ENCODE results near the gene NAE1. TPM values are rescaled to one million over a fixed set of nuclear protein-coding genes. Genes with fewer than 3 reads are reported as not detected.

NAE1 gene
- total RNA-seq, 1 donor from 2014 or later = 65.0 TPM

DNA sequence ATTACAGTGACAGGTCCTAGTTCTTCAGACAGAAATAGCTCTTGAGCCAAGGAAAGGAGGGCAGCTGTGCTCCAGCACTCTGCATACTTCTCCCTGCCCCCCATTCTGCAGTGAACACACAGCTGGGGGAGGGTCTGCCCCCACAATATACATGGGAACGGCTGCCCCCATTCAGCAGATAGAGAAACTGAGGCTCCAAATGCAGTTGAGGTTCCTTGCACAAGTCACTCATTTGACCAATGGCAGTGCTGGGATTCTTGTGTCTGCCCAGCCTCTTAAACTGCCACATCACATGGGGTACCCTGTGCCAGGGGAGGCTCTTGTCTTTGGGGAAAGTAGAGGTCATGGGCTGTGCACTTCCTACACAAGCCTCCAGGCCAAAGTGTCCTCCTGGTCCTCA is 38.6 kb upstream of the NAE1 start:
- no peaks in the 10 kb centered on the region for H3K36me3 ChIP-seq (ENCODE audit: insufficient read depth, low read length)
- peaks cover 11% of the 10 kb centered on the region for H3K4me1 ChIP-seq (ENCODE audit: insufficient read depth, low read length)
- H3K9ac ChIP-seq (ENCODE audit: low read length) = no peak overlapping the region
- Mint-ChIP-seq H3K27me3 (ENCODE audit: low read depth, unreplicated experiment) (peaks cover 3% of the 10 kb centered on the region), H3K4me1 (ENCODE audit: low read depth, unreplicated experiment) (peaks cover 8% of the 10 kb centered on the region), H3K9me3 (ENCODE audit: unreplicated experiment) (no peaks in the 10 kb centered on the region), H3K36me3 (ENCODE audit: low read depth, unreplicated experiment) (no peaks in the 10 kb centered on the region), H3K27ac (ENCODE audit: unreplicated experiment) (no peak overlapping the region), H3K4me3 (ENCODE audit: unreplicated experiment) (no peak overlapping the region)
- no peak overlapping the region for H3K4me2 ChIP-seq (ENCODE audit: low read length)
- no peaks in the 10 kb centered on the region for H4K20me1 ChIP-seq (ENCODE audit: insufficient read depth, low read length)
- FAIRE-seq (no peak), DNase-seq (ENCODE audit: low read depth) (no peak)
- H3K4me3 ChIP-seq (ENCODE audit: insufficient read depth, low read depth, low read length) = no peak overlapping the region
- H3K27me3 ChIP-seq (ENCODE audit: insufficient read depth, low read length) = no peaks in the 10 kb centered on the region
- no peaks in the 10 kb centered on the region for H3K9me3 ChIP-seq (ENCODE audit: insufficient read depth, low read depth, low read length)
- TF ChIP-seq, protein P1, sequence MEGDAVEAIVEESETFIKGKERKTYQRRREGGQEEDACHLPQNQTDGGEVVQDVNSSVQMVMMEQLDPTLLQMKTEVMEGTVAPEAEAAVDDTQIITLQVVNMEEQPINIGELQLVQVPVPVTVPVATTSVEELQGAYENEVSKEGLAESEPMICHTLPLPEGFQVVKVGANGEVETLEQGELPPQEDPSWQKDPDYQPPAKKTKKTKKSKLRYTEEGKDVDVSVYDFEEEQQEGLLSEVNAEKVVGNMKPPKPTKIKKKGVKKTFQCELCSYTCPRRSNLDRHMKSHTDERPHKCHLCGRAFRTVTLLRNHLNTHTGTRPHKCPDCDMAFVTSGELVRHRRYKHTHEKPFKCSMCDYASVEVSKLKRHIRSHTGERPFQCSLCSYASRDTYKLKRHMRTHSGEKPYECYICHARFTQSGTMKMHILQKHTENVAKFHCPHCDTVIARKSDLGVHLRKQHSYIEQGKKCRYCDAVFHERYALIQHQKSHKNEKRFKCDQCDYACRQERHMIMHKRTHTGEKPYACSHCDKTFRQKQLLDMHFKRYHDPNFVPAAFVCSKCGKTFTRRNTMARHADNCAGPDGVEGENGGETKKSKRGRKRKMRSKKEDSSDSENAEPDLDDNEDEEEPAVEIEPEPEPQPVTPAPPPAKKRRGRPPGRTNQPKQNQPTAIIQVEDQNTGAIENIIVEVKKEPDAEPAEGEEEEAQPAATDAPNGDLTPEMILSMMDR (IDR thresholded peaks at IDR 0.05; ENCODE audit: insufficient read depth, low read depth, low read length) = no peak
- TF ChIP-seq EZH2 (IDR thresholded peaks at IDR 0.05; ENCODE audit: insufficient read depth, low read length) = no peak
- no peaks in the 10 kb centered on the region for H3K79me2 ChIP-seq (ENCODE audit: insufficient read depth, low read length)
- H3K27ac ChIP-seq (ENCODE audit: low read depth, low read length) = no peak overlapping the region
- H2AFZ ChIP-seq (ENCODE audit: low read depth, low read length) = no peak overlapping the region

GRCh38 chr16:66863707-66864106 is 32.9 kb upstream of the NAE1 start:
- Histone ChIP-seq H4K20me1 (ENCODE audit: insufficient read depth, low read length) (peaks cover 6% of the 10 kb centered on the region), H3K36me3 (ENCODE audit: insufficient read depth, low read length) (no peaks in the 10 kb centered on the region), H3K4me1 (ENCODE audit: insufficient read depth, low read length) (peaks cover 8% of the 10 kb centered on the region), H3K9me3 (ENCODE audit: insufficient read depth, low read depth, low read length) (no peaks in the 10 kb centered on the region), H3K9ac (ENCODE audit: low read length) (no peak overlapping the region), H3K79me2 (ENCODE audit: insufficient read depth, low read length) (no peaks in the 10 kb centered on the region), H3K27me3 (ENCODE audit: insufficient read depth, low read length) (no peaks in the 10 kb centered on the region), H3K4me3 (ENCODE audit: insufficient read depth, low read depth, low read length) (no peak overlapping the region), H3K27ac (ENCODE audit: low read depth, low read length) (no peak overlapping the region), H3K4me2 (ENCODE audit: low read length) (no peak overlapping the region), H2AFZ (ENCODE audit: low read depth, low read length) (no peak overlapping the region)
- TF ChIP-seq, protein P1 (IDR thresholded peaks at IDR 0.05; ENCODE audit: insufficient read depth, low read depth, low read length) = no peak
- TF ChIP-seq EZH2 (IDR thresholded peaks at IDR 0.05; ENCODE audit: insufficient read depth, low read length) = no peak
- FAIRE-seq = no peak
- Mint-ChIP-seq H3K4me1 (ENCODE audit: low read depth, unreplicated experiment) (no peaks in the 10 kb centered on the region), H3K36me3 (ENCODE audit: low read depth, unreplicated experiment) (no peaks in the 10 kb centered on the region), H3K4me3 (ENCODE audit: unreplicated experiment) (no peak overlapping the region), H3K9me3 (ENCODE audit: unreplicated experiment) (no peaks in the 10 kb centered on the region), H3K27me3 (ENCODE audit: low read depth, unreplicated experiment) (peaks cover 14% of the 10 kb centered on the region), H3K27ac (ENCODE audit: unreplicated experiment) (no peak overlapping the region)
- DNase-seq (ENCODE audit: low read depth) = no peak

DNA sequence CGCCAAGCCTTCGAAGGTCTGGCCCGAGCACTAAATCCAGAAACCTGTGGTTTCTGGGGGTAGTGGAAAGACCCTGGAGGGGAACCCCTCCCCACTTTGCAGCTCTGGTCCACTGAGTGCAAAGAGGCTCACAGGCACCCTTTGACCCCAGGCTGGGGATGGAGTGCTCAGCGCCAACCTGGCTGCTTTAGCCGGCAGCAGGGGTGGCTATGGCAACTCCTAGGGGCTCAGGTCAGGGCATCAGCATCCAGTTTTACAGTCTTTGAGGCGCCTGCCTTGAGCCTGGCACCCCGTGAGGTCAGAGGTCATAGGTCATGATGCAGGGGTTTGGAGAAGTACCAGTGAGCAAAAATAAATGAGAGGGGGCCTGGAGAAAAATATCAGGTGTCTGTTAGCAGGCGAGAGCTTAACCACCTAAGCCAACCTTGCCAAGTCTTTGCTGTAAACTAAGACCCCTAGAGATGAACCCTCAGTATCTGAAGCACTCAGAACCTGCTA is 31.3 kb upstream of the NAE1 start:
- no peaks in the 10 kb centered on the region for H3K9me3 Mint-ChIP-seq (ENCODE audit: unreplicated experiment)
- H3K27ac Mint-ChIP-seq (ENCODE audit: unreplicated experiment) = no peak overlapping the region
- no peak overlapping the region for H3K4me2 ChIP-seq (ENCODE audit: low read length)
- no peak for TF ChIP-seq EZH2 (IDR thresholded peaks at IDR 0.05; ENCODE audit: insufficient read depth, low read length)
- TF ChIP-seq, protein P1 (IDR thresholded peaks at IDR 0.05; ENCODE audit: insufficient read depth, low read depth, low read length) = no peak
- no peak overlapping the region for H2AFZ ChIP-seq (ENCODE audit: low read depth, low read length)
- no peaks in the 10 kb centered on the region for H3K36me3 ChIP-seq (ENCODE audit: insufficient read depth, low read length)
- DNase-seq (ENCODE audit: low read depth) (no peak), FAIRE-seq (no peak)
- no peaks in the 10 kb centered on the region for H3K27me3 ChIP-seq (ENCODE audit: insufficient read depth, low read length)
- H3K27me3 Mint-ChIP-seq (ENCODE audit: low read depth, unreplicated experiment) = peaks cover 18% of the 10 kb centered on the region
- H3K79me2 ChIP-seq (ENCODE audit: insufficient read depth, low read length) = no peaks in the 10 kb centered on the region
- peaks cover 6% of the 10 kb centered on the region for H4K20me1 ChIP-seq (ENCODE audit: insufficient read depth, low read length)
- peaks cover 8% of the 10 kb centered on the region for H3K4me1 ChIP-seq (ENCODE audit: insufficient read depth, low read length)
- no peaks in the 10 kb centered on the region for H3K9me3 ChIP-seq (ENCODE audit: insufficient read depth, low read depth, low read length)
- H3K4me3 Mint-ChIP-seq (ENCODE audit: unreplicated experiment) = no peak overlapping the region
- no peaks in the 10 kb centered on the region for H3K4me1 Mint-ChIP-seq (ENCODE audit: low read depth, unreplicated experiment)
- no peak overlapping the region for H3K27ac ChIP-seq (ENCODE audit: low read depth, low read length)
- H3K9ac ChIP-seq (ENCODE audit: low read length) = no peak overlapping the region
- no peaks in the 10 kb centered on the region for H3K36me3 Mint-ChIP-seq (ENCODE audit: low read depth, unreplicated experiment)
- no peak overlapping the region for H3K4me3 ChIP-seq (ENCODE audit: insufficient read depth, low read depth, low read length)
